Activated CD8-positive, alpha-beta memory T cell treated with anti-CD3 and anti-CD28 coated beads, Interleukin-2, amount 50 U/mL, for 1 hour (primary cell): Measurements from ENCODE around the gene FAM107A.

Experiments used
- DNase-seq: peaks from one replicate; pipeline ENCODE4 v3.0.0-alpha.2; 2020; ENCODE audit errors: extremely low read depth

Gene FAM107A

DNA sequence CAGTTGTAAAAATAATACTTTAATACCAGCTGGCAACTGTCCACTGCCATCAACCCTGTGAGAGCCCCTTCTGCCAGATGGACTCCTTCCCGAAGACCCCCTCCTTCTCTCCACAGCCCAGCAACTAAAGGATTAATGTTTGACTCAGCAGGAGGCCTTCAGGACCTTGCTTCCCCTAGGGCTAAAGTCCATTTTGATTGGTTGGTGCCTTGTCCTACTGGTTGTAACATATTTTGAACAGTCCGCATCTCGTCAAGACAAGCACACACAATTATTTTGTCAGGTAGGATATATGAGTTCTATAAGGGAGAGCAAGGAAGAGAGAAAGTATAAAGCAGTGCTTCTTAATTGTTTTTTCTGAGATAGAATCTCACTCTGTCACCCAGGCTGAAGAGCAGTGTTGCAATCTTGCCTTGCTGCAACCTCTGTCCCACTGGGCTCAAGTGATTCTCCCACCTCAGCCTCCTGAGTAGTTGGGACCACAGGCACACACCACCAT, 58.9 kb downstream of the FAM107A start:
- DNase-seq: no peak

- no peak for DNase-seq
Measured at GRCh38 chr3:58514405-58514804, 62.8 kb downstream of the FAM107A start.
